Measurements from ENCODE around the gene ALOX5. TPM values are rescaled to one million over a fixed set of nuclear protein-coding genes. Genes with fewer than 3 reads are reported as not detected.
A peak's percentile ranks its signal among the peaks of the same experiment; 100 is the strongest.

ALOX5 gene
- total RNA-seq, 1 donor from 2014 or later, result 1.6 TPM

DNA sequence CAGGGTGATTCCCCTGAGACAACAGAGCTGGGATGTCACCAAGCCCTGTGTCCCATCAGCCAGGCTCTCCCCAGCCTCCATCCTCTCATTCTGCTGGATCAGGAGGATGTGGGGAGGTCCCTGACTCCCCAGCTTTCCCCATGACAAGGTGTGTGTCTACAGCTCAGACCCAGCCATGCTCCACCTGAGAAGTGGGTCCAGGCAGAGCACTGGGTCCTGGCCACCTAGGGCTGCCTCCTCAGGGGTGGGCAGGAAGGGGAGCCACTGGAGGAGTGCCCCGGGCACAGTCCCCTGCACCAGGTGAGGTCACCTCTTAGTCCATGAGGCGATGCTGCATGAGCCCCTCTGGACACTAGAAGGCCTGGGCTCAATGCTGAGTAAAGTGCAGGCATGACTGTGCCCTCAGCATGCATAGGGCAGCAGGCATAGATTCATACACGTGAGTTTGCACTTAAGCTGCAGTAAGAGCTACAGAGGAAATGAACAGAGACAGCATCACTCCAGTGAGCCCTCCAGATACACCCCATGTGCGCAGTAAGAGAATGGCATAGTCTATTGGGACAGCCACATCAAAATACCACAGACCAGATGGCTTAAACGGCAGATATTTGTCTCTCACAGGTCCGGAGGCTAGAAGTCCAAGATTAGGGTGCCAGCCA is 48.3 kb downstream of the ALOX5 start:
- H3K4me3 ChIP-seq, result no peak overlapping the region

GRCh38 chr10:45422866-45423659 is 49.0 kb downstream of the ALOX5 start:
- no peak for DNase-seq (ENCODE audit: low spot score)
- Mint-ChIP-seq H3K9me3 (peaks cover under 1% of the 10 kb centered on the region), H3K36me3 (no peaks in the 10 kb centered on the region), H3K4me3 (no peak overlapping the region), H3K4me1 (peaks cover 15% of the 10 kb centered on the region), H3K27ac (no peak overlapping the region), H3K27me3 (ENCODE audit: insufficient read depth, low read depth) (peaks cover 9% of the 10 kb centered on the region)
- Histone ChIP-seq H3K4me3 (no peak overlapping the region), H2AFZ (replicated peaks) (no peak overlapping the region), H3K4me2 (no peak overlapping the region), H3K4me1 (peaks cover 9% of the 10 kb centered on the region), H3K27ac (no peak overlapping the region), H4K20me1 (ENCODE audit: low read depth) (no peaks in the 10 kb centered on the region), H3K9me3 (ENCODE audit: low read depth) (no peaks in the 10 kb centered on the region), H3K27me3 (peaks cover 8% of the 10 kb centered on the region), H3K9ac (no peak overlapping the region), H3K36me3 (no peaks in the 10 kb centered on the region), H3K79me2 (ENCODE audit: low read depth) (no peaks in the 10 kb centered on the region), H3F3A (ENCODE audit: low read depth) (peaks cover 3% of the 10 kb centered on the region)
- TF ChIP-seq CTCF (IDR thresholded peaks at IDR 0.05) (no peak), EZH2 (IDR thresholded peaks at IDR 0.05) (no peak), EZH2phosphoT487 (IDR thresholded peaks at IDR 0.05) (no peak)

More for the DNA sequence above, 48.3 kb downstream of the ALOX5 start:
- no peaks in the 10 kb centered on the region for H3K79me2 ChIP-seq (ENCODE audit: low read depth)
- H3K4me1 Mint-ChIP-seq, result peaks cover 14% of the 10 kb centered on the region
- H3K4me1 ChIP-seq, result peaks cover 9% of the 10 kb centered on the region
- no peaks in the 10 kb centered on the region for H3K36me3 ChIP-seq
- peaks cover 9% of the 10 kb centered on the region for H3K27me3 Mint-ChIP-seq (ENCODE audit: insufficient read depth, low read depth)
- H3K36me3 Mint-ChIP-seq, result no peaks in the 10 kb centered on the region
- H3K4me2 ChIP-seq, result no peak overlapping the region
- no peak overlapping the region for H3K9ac ChIP-seq
- no peak for DNase-seq (ENCODE audit: low spot score)
- H2AFZ ChIP-seq (replicated peaks), result no peak overlapping the region
- H3K27ac Mint-ChIP-seq, result no peak overlapping the region
- H3K9me3 ChIP-seq (ENCODE audit: low read depth), result no peaks in the 10 kb centered on the region
- no peak for TF ChIP-seq EZH2 (IDR thresholded peaks at IDR 0.05)
- TF ChIP-seq EZH2phosphoT487 (IDR thresholded peaks at IDR 0.05), result no peak
- TF ChIP-seq CTCF (IDR thresholded peaks at IDR 0.05), result no peak
- no peak overlapping the region for H3K27ac ChIP-seq
- H3F3A ChIP-seq (ENCODE audit: low read depth), result peaks cover 3% of the 10 kb centered on the region
- peaks cover 8% of the 10 kb centered on the region for H3K27me3 ChIP-seq
- no peak overlapping the region for H3K4me3 Mint-ChIP-seq
- no peaks in the 10 kb centered on the region for H3K9me3 Mint-ChIP-seq
- no peaks in the 10 kb centered on the region for H4K20me1 ChIP-seq (ENCODE audit: low read depth)

- Histone ChIP-seq H3K4me1 (peaks cover 9% of the 10 kb centered on the region), H3K4me3 (no peak overlapping the region), H3K27me3 (no peaks in the 10 kb centered on the region), H3F3A (ENCODE audit: low read depth) (peaks cover 3% of the 10 kb centered on the region), H4K20me1 (ENCODE audit: low read depth) (no peaks in the 10 kb centered on the region), H3K27ac (no peak overlapping the region), H3K4me2 (no peak overlapping the region), H3K9me3 (ENCODE audit: low read depth) (no peaks in the 10 kb centered on the region), H3K9ac (no peak overlapping the region), H3K79me2 (ENCODE audit: low read depth) (no peaks in the 10 kb centered on the region), H3K36me3 (no peaks in the 10 kb centered on the region), H2AFZ (replicated peaks) (no peak overlapping the region)
- peak; percentile 1 for DNase-seq (ENCODE audit: low spot score)
- Mint-ChIP-seq H3K36me3 (no peaks in the 10 kb centered on the region), H3K4me3 (no peak overlapping the region), H3K9me3 (peaks cover 3% of the 10 kb centered on the region), H3K4me1 (peaks cover 18% of the 10 kb centered on the region), H3K27me3 (ENCODE audit: insufficient read depth, low read depth) (peaks cover 11% of the 10 kb centered on the region), H3K27ac (no peak overlapping the region)
- no peak for TF ChIP-seq EZH2 (IDR thresholded peaks at IDR 0.05)
- no peak for TF ChIP-seq CTCF (IDR thresholded peaks at IDR 0.05)
- TF ChIP-seq EZH2phosphoT487 (IDR thresholded peaks at IDR 0.05), result no peak
These were observed 50.0 kb downstream of the ALOX5 start for GRCh38 chr10:45423976-45424499.
